Measurements from ENCODE around the gene LITAF.

GRCh38 chr16:11576427-11577289 lies 10.1 kb downstream of the LITAF start:
- TF ChIP-seq CTCF (IDR thresholded peaks at IDR 0.05) (no peak), POLR2AphosphoS5 (IDR thresholded peaks at IDR 0.05) (no peak), POLR2A (IDR thresholded peaks at IDR 0.05) (no peak)

All from gastroesophageal sphincter (tissue), 3 donors.